ENCODE results near the gene SPSB3.

SPSB3 gene

DNA sequence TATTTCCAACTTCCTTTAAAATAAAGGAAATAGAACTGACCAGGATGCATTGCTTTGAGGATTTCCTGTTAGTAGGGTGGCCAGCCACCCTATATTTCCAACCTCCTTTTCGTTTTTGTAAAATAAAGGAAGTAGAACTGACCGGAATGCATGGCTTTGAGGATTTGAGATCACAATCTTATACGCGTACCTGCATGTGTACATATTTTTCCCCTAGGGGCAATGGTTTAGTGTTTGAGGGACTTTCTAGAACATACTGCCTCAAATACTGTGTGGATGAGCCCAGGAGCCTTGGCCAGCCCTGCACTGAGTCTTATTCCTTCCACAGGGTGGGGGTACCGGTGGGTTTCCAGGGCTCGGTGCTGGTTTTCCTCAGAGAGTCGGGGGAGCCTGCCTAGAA is 50.8 kb downstream of the SPSB3 start:
- in situ Hi-C loops (cut with HindIII; ENCODE audit: low pct_ligation_motif_present, low pct_unique_long_range_greater_than_20kb, low sequenced_read_pairs): no loop called here
- DNase-seq: no peak

DNA sequence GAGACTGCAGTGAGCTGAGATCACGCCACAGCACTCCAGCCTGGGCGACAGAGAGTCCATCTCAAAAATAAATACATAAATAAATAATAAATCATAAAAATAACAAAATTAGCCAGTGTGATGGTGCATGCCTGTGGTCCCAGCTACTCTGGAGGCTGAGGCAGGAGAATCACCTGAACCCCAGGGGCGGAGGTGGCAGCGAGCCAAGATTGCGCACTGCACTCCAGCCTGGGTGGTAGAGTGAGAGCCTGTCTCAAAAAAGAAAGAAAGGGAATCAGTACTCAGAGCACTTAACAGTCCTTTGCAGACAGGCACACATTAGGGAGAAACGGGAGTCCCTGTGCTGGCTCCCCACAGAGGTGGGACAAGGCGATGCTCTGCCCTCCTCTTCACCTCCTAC is 51.3 kb downstream of the SPSB3 start:
- DNase-seq: no peak
- in situ Hi-C loops (cut with HindIII; ENCODE audit: low pct_ligation_motif_present, low pct_unique_long_range_greater_than_20kb, low sequenced_read_pairs): no loop called here

DNA sequence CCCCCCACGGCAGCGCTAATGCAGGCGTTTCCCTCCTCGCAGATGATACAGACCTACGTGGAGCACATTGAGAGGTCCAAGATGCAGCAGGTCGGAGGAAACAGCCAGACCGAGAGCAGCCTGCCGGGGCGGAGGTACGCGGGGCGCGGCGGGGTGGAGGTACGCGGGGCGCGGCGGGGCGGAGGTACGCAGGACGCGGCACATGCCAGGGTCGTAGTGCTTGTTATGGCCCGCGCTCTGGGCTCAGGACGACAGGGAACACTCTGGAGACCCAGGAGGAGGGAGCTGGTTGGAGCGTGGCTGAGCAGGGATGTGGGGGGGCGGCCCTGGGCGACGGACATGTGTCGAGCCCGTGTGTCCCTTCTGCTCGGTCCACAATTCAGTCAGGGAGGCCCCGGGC is 52.9 kb downstream of the SPSB3 start:
- in situ Hi-C loops (cut with HindIII; ENCODE audit: low pct_ligation_motif_present, low pct_unique_long_range_greater_than_20kb, low sequenced_read_pairs): no loop called here
- no peak for DNase-seq

DNA sequence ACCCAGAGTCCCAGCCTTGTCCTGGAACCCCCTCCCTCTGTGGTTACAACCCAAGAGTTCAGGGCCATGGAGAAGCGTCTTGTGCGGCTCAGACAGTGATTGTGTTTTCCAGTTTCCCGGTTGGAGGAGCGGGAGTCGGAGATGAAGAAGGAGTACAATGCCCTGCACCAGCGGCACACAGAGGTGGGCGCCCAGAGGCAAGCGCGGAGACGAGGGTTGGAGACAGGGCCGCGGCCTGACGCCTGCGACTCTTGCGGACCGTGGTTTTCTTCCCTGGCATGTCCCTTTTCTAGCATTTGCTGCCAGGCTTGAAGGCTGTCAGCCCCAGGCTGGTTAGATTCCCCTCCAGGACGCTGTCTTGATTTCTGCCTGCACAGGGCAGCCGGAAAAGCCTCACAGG is 53.3 kb downstream of the SPSB3 start:
- DNase-seq: no peak
- in situ Hi-C loops (cut with HindIII; ENCODE audit: low pct_ligation_motif_present, low pct_unique_long_range_greater_than_20kb, low sequenced_read_pairs): no loop called here

DNA sequence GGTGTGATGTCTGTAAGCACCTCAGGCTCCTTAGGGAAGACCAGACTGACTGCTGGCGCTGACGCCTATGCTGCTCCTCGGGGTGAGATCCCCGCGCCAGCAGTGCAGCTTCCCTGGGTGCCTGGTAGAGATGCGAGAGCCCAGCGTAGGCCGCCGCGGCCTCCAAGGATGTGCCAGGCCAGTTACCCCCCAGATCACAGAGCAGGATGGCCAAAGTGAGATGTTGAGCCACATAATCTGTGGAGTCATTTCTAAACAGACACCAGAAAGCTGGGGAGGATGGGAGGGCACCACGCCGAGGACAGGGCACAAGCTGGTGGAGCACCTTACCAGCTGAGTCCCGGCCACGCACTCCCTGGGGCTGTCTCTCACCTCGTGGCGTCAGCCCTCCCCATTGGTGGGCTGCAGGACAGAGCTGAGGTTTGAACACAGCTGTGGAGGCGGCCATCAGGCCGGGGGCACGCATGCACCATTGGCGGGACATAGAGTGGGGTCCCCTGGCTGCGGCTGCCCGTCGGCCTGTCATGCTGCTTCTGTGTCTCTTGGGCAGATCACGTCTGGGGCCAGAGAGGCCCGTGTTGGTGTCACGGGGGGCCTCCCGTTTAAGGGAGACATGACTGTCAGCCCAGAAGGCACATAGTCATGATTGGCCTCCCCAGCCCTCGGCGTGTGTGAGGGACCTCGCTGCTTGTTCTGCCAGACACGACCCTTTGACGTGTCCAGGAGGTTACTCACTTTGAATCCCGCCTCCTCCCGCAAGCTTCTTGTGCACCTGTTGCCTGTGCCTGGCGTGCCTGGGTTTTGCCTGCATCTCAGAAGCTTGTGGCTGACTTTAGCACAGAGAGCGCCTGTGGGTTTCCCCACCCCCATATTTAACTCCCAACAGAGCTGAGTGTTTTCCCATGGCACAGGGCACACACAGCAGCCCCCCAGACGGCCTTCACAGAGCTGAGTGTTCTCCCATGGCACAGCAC is 54.4 kb downstream of the SPSB3 start:
- DNase-seq: no peak
- in situ Hi-C loops (cut with HindIII; ENCODE audit: low pct_ligation_motif_present, low pct_unique_long_range_greater_than_20kb, low sequenced_read_pairs): no loop called here
